BJ (cell line): ENCODE results near the gene PRDM5. TPM values are rescaled to one million over a fixed set of nuclear protein-coding genes. Genes with fewer than 3 reads are reported as not detected.

Experiments
- CTCF ChIA-PET: fragments of 350-600 bp; formaldehyde crosslinking; extraction: SDS; loops from one replicate; lab custom pipeline; 2021; ENCODE audit warnings: antibody characterized with exemption, inconsistent platforms; lab: Yijun Ruan, JAX
- POLR2A ChIA-PET: fragments of 300-600 bp; sonication (Branson Sonifier 250); formaldehyde crosslinking; extraction: SDS; loops from one replicate; lab custom pipeline; 2021; ENCODE audit warnings: antibody characterized with exemption; lab: Charles Lee
- DNase-seq: peaks from one replicate; pipeline ENCODE4 v3.0.0-alpha.2; 2011; ENCODE audit warnings: low read depth
- H3K27me3 ChIP-seq: 2 replicates; pipeline ENCODE4 v1.6.0; 2011; ENCODE audit warnings: low read length; ENCODE audit not compliant: control insufficient read depth, insufficient read depth
- H3K36me3 ChIP-seq: 2 replicates; pipeline ENCODE4 v1.5.1; 2011; ENCODE audit warnings: low read length; ENCODE audit not compliant: control insufficient read depth, insufficient read depth
- H3K4me3 ChIP-seq: 2 replicates; pipeline ENCODE4 v1.5.1; 2011; ENCODE audit warnings: low read depth, mild to moderate bottlenecking, control low read depth, low read length
- polyA plus RNA-seq: library from polyadenylated mRNA; depleted of rRNA; stranded (reverse); fragments of >200 nt; gene quantifications from 2 replicates; pipeline ENCODE4 v1.2.3, GENCODE V29; 2011
- TF ChIP-seq, protein P1 (sequence below): IDR thresholded peaks from 2 replicates; pipeline ENCODE4 v1.5.1; 2011; ENCODE audit warnings: low read depth, mild to moderate bottlenecking, control low read depth, inconsistent platforms, low read length, moderate library complexity; ENCODE audit not compliant: insufficient read depth

The PRDM5 gene
- polyA plus RNA-seq, 1 experiment, result 5.3 TPM

DNA sequence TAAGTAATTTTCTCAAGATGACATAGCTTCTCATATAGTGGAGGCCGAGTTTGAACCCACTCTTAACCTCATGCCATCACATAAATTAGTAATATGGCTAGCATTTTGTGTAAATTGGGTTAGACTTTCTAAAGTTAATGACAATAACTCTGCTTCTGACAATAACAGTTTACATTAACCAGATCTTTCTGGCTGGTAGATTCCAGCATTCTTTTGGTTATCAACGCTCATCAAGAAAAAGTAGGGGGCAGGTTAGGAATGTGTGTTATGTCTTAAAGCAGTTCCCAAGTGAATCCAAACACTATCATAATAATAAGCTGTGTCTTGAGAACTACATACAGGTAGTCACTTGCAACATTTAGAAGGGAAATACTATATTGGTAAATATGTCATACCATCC lies 162.5 kb downstream of the PRDM5 start:
- POLR2A ChIA-PET, result no interaction called here
- Histone ChIP-seq H3K27me3 (no peaks in the 10 kb centered on the region), H3K36me3 (no peaks in the 10 kb centered on the region; the same call in 1 of the 2 replicates), H3K4me3 (no peak overlapping the region)
- CTCF ChIA-PET, result no interaction called here
- DNase-seq, result no peak
- TF ChIP-seq, protein P1, sequence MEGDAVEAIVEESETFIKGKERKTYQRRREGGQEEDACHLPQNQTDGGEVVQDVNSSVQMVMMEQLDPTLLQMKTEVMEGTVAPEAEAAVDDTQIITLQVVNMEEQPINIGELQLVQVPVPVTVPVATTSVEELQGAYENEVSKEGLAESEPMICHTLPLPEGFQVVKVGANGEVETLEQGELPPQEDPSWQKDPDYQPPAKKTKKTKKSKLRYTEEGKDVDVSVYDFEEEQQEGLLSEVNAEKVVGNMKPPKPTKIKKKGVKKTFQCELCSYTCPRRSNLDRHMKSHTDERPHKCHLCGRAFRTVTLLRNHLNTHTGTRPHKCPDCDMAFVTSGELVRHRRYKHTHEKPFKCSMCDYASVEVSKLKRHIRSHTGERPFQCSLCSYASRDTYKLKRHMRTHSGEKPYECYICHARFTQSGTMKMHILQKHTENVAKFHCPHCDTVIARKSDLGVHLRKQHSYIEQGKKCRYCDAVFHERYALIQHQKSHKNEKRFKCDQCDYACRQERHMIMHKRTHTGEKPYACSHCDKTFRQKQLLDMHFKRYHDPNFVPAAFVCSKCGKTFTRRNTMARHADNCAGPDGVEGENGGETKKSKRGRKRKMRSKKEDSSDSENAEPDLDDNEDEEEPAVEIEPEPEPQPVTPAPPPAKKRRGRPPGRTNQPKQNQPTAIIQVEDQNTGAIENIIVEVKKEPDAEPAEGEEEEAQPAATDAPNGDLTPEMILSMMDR, result no peak

GRCh38 chr4:120755864-120756263 lies 166.7 kb downstream of the PRDM5 start:
- ChIA-PET POLR2A (no interaction called here), CTCF (no interaction called here)
- TF ChIP-seq, protein P1, result no peak
- Histone ChIP-seq H3K36me3 (no peaks in the 10 kb centered on the region; the same call in 1 of the 2 replicates), H3K4me3 (no peak overlapping the region), H3K27me3 (no peaks in the 10 kb centered on the region)
- no peak for DNase-seq

- Histone ChIP-seq H3K36me3 (no peaks in the 10 kb centered on the region; the same call in 1 of the 2 replicates), H3K27me3 (no peaks in the 10 kb centered on the region), H3K4me3 (no peak overlapping the region)
- no peak for DNase-seq
- CTCF ChIA-PET, result no interaction called here
- POLR2A ChIA-PET, result no interaction called here
- TF ChIP-seq, protein P1, result no peak
Measured at GRCh38 chr4:120754590-120754989, 167.9 kb downstream of the PRDM5 start.

DNA sequence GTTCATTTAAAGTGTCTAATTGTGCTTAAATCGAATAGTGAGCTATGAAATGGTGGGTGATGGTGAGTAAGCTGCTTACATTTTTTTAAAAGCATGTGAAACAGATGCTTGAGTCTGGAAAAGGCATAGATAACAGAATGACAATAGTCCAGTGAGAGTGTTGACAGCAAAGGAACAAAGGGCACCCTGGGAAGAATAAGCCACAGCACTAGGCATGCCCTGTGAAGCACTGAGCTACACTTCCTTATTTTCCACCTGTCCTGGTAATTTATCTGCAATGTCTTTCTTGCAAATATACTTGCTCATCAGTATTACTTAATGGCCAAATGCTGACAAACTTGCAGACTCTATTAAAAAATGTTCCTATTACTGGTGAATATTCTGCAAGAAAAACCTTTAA lies 168.7 kb downstream of the PRDM5 start:
- ChIA-PET CTCF (interaction anchor here (1.0 kb wide), 1 partner anchor 19 kb away, joined by 4 read pairs; no protein-coding TSS in a partner anchor), POLR2A (no interaction called here)
- no peak for DNase-seq
- Histone ChIP-seq H3K4me3 (no peak overlapping the region), H3K27me3 (no peaks in the 10 kb centered on the region), H3K36me3 (no peaks in the 10 kb centered on the region; the same call in 1 of the 2 replicates)
- TF ChIP-seq, protein P1, result no peak

- Histone ChIP-seq H3K36me3 (no peaks in the 10 kb centered on the region), H3K4me3 (no peak overlapping the region), H3K27me3 (no peaks in the 10 kb centered on the region)
- ChIA-PET CTCF (no interaction called here), POLR2A (no interaction called here)
- no peak for DNase-seq
- TF ChIP-seq, protein P1, result no peak
Measured at GRCh38 chr4:120750152-120750525, 172.4 kb downstream of the PRDM5 start.
